Measurements from ENCODE around the gene FRMD4A.
A peak's percentile ranks its signal among the peaks of the same experiment; 100 is the strongest.

Gene FRMD4A

GRCh38 chr10:14017467-14017866, 313.3 kb downstream of the FRMD4A start:
- no peak for DNase-seq (ENCODE audit: low spot score in 2 of 2)
- Mint-ChIP-seq H3K36me3 (peaks cover 7% of the 10 kb centered on the region), H3K4me3 (no peak overlapping the region), H3K27me3 (peaks cover 19% of the 10 kb centered on the region), H3K27ac (no peak overlapping the region), H3K4me1 (peaks cover 17% of the 10 kb centered on the region), H3K9me3 (peaks cover 9% of the 10 kb centered on the region)
- ATAC-seq (ENCODE audit: low read depth): no peak

GRCh38 chr10:14016931-14017333, 313.8 kb downstream of the FRMD4A start:
- Mint-ChIP-seq H3K27ac (no peak overlapping the region), H3K9me3 (peaks cover 9% of the 10 kb centered on the region)

GRCh38 chr10:14016011-14016536, 314.6 kb downstream of the FRMD4A start:
- H3K27me3 Mint-ChIP-seq: peaks cover 19% of the 10 kb centered on the region
- ATAC-seq (ENCODE audit: low read depth) (peak; percentile 87), DNase-seq (ENCODE audit: low spot score in 2 of 2) (no peak)
- peak overlapping the region; percentile 0 for H3K27ac Mint-ChIP-seq
- peaks cover 7% of the 10 kb centered on the region for H3K36me3 Mint-ChIP-seq
- peak overlapping the region; percentile 21 for H3K4me3 Mint-ChIP-seq
- H3K4me1 Mint-ChIP-seq: peaks cover 12% of the 10 kb centered on the region
- peaks cover 9% of the 10 kb centered on the region for H3K9me3 Mint-ChIP-seq

More at GRCh38 chr10:14016931-14017333, 313.8 kb downstream of the FRMD4A start:
- Mint-ChIP-seq H3K27me3 (peaks cover 16% of the 10 kb centered on the region), H3K4me3 (no peak overlapping the region), H3K36me3 (peaks cover 7% of the 10 kb centered on the region), H3K4me1 (peaks cover 12% of the 10 kb centered on the region)
- DNase-seq (ENCODE audit: low spot score in 2 of 2): no peak
- ATAC-seq (ENCODE audit: low read depth): no peak

GRCh38 chr10:14014423-14014822, 316.3 kb downstream of the FRMD4A start:
- Mint-ChIP-seq H3K27ac (no peak overlapping the region), H3K27me3 (peaks cover 23% of the 10 kb centered on the region), H3K4me1 (peaks cover 22% of the 10 kb centered on the region), H3K9me3 (peaks cover 9% of the 10 kb centered on the region), H3K4me3 (no peak overlapping the region), H3K36me3 (peaks cover 7% of the 10 kb centered on the region)
- DNase-seq (ENCODE audit: low spot score in 2 of 2) (no peak), ATAC-seq (ENCODE audit: low read depth) (no peak)

- no peaks in the 10 kb centered on the region for H3K9me3 Mint-ChIP-seq
- no peak overlapping the region for H3K27ac Mint-ChIP-seq
- H3K4me1 Mint-ChIP-seq: peaks cover 28% of the 10 kb centered on the region
- no peak overlapping the region for H3K4me3 Mint-ChIP-seq
- ATAC-seq (ENCODE audit: low read depth) (no peak), DNase-seq (ENCODE audit: low spot score in 2 of 2) (no peak)
- H3K36me3 Mint-ChIP-seq: no peaks in the 10 kb centered on the region
- H3K27me3 Mint-ChIP-seq: peaks cover 22% of the 10 kb centered on the region
These were observed 319.8 kb downstream of the FRMD4A start for GRCh38 chr10:14010769-14011574.

GRCh38 chr10:14010101-14010558, 320.6 kb downstream of the FRMD4A start:
- peak overlapping the region; percentile 79 for H3K27ac Mint-ChIP-seq
- peak overlapping the region; percentile 75 for H3K4me3 Mint-ChIP-seq
- H3K27me3 Mint-ChIP-seq: peaks cover 19% of the 10 kb centered on the region
- DNase-seq (ENCODE audit: low spot score in 2 of 2) (no peak), ATAC-seq (ENCODE audit: low read depth) (no peak)
- H3K9me3 Mint-ChIP-seq: no peaks in the 10 kb centered on the region
- H3K36me3 Mint-ChIP-seq: no peaks in the 10 kb centered on the region
- peaks cover 23% of the 10 kb centered on the region for H3K4me1 Mint-ChIP-seq

GRCh38 chr10:14009371-14010100, 321.2 kb downstream of the FRMD4A start:
- no peaks in the 10 kb centered on the region for H3K9me3 Mint-ChIP-seq
- H3K27me3 Mint-ChIP-seq: peaks cover 17% of the 10 kb centered on the region
- H3K36me3 Mint-ChIP-seq: no peaks in the 10 kb centered on the region
- ATAC-seq (ENCODE audit: low read depth) (peak; percentile 80), DNase-seq (ENCODE audit: low spot score in 2 of 2) (no peak)
- peak overlapping the region; percentile 79 for H3K27ac Mint-ChIP-seq
- H3K4me1 Mint-ChIP-seq: peaks cover 23% of the 10 kb centered on the region
- peak overlapping the region; percentile 75 for H3K4me3 Mint-ChIP-seq

GRCh38 chr10:14008740-14009080, 322.0 kb downstream of the FRMD4A start:
- Mint-ChIP-seq H3K4me3 (peak overlapping the region; percentile 71), H3K36me3 (no peaks in the 10 kb centered on the region), H3K27me3 (peaks cover 17% of the 10 kb centered on the region), H3K9me3 (no peaks in the 10 kb centered on the region), H3K4me1 (peaks cover 23% of the 10 kb centered on the region), H3K27ac (no peak overlapping the region)
- ATAC-seq (ENCODE audit: low read depth) (no peak), DNase-seq (ENCODE audit: low spot score in 2 of 2) (no peak)

- ATAC-seq (ENCODE audit: low read depth) (no peak), DNase-seq (ENCODE audit: low spot score in 2 of 2) (no peak)
- no peak overlapping the region for H3K27ac Mint-ChIP-seq
- peaks cover 16% of the 10 kb centered on the region for H3K27me3 Mint-ChIP-seq
- no peak overlapping the region for H3K4me3 Mint-ChIP-seq
- peaks cover 14% of the 10 kb centered on the region for H3K4me1 Mint-ChIP-seq
- H3K36me3 Mint-ChIP-seq: no peaks in the 10 kb centered on the region
- H3K9me3 Mint-ChIP-seq: no peaks in the 10 kb centered on the region
These were observed 326.2 kb downstream of the FRMD4A start for GRCh38 chr10:14004536-14004935.

- Mint-ChIP-seq H3K4me3 (no peak overlapping the region), H3K4me1 (peaks cover 10% of the 10 kb centered on the region), H3K36me3 (peaks cover 4% of the 10 kb centered on the region), H3K27me3 (peaks cover 17% of the 10 kb centered on the region), H3K27ac (no peak overlapping the region), H3K9me3 (peaks cover under 1% of the 10 kb centered on the region)
- ATAC-seq (ENCODE audit: low read depth): no peak
- DNase-seq (ENCODE audit: low spot score in 2 of 2): no peak
These were observed 327.1 kb downstream of the FRMD4A start for GRCh38 chr10:14003517-14004184.

GRCh38 chr10:14001298-14002040, 329.3 kb downstream of the FRMD4A start:
- H3K4me3 Mint-ChIP-seq: no peak overlapping the region
- H3K9me3 Mint-ChIP-seq: peaks cover 4% of the 10 kb centered on the region
- H3K27me3 Mint-ChIP-seq: peaks cover 17% of the 10 kb centered on the region
- H3K4me1 Mint-ChIP-seq: peaks cover 9% of the 10 kb centered on the region
- H3K36me3 Mint-ChIP-seq: peaks cover 8% of the 10 kb centered on the region
- DNase-seq (ENCODE audit: low spot score in 2 of 2) (no peak), ATAC-seq (ENCODE audit: low read depth) (no peak)
- H3K27ac Mint-ChIP-seq: no peak overlapping the region

- peaks cover 15% of the 10 kb centered on the region for H3K27me3 Mint-ChIP-seq
- H3K9me3 Mint-ChIP-seq: peaks cover 4% of the 10 kb centered on the region
- no peak overlapping the region for H3K4me3 Mint-ChIP-seq
- H3K4me1 Mint-ChIP-seq: peaks cover 20% of the 10 kb centered on the region
- H3K36me3 Mint-ChIP-seq: peaks cover 8% of the 10 kb centered on the region
- ATAC-seq (ENCODE audit: low read depth) (no peak), DNase-seq (ENCODE audit: low spot score in 2 of 2) (no peak)
- H3K27ac Mint-ChIP-seq: no peak overlapping the region
These were observed 332.4 kb downstream of the FRMD4A start for GRCh38 chr10:13998163-13998835.

- Mint-ChIP-seq H3K9me3 (peaks cover 4% of the 10 kb centered on the region), H3K36me3 (peaks cover 8% of the 10 kb centered on the region), H3K27me3 (peaks cover 9% of the 10 kb centered on the region), H3K4me1 (peaks cover 22% of the 10 kb centered on the region), H3K4me3 (no peak overlapping the region), H3K27ac (no peak overlapping the region)
- no peak for ATAC-seq (ENCODE audit: low read depth)
- no peak for DNase-seq (ENCODE audit: low spot score in 2 of 2)
These were observed 333.1 kb downstream of the FRMD4A start for GRCh38 chr10:13997650-13998049.

Measured in memory B cell (primary cell).